Duodenal mucosa (tissue), 2 donors: Measurements from ENCODE around the gene TREML4.

Source experiments
- H3K27ac ChIP-seq: one replicate; pipeline ENCODE4 v1.7.0; 2013; ENCODE audit warnings: low read depth, low read length
- H3K27me3 ChIP-seq, 2 donors: one replicate each; pipeline ENCODE4 v1.7.0; 2013; ENCODE audit warnings: low read length in 2 of 2, control low read depth in 1 of 2; ENCODE audit not compliant: insufficient read depth in 2 of 2, control insufficient read depth in 1 of 2
- H3K36me3 ChIP-seq, 2 donors: one replicate each; pipeline ENCODE4 v1.7.0; 2013; ENCODE audit warnings: low read length in 2 of 2, control low read depth in 1 of 2; ENCODE audit not compliant: insufficient read depth in 2 of 2, control insufficient read depth in 1 of 2
- H3K4me1 ChIP-seq, 2 donors: one replicate each; pipeline ENCODE4 v1.7.0; 2013; ENCODE audit warnings: low read length in 2 of 2, control low read depth in 1 of 2; ENCODE audit not compliant: insufficient read depth in 2 of 2, control insufficient read depth in 1 of 2
- H3K4me3 ChIP-seq, 2 donors: one replicate each; pipeline ENCODE4 v1.7.0; 2013; ENCODE audit warnings: low read length in 2 of 2, low read depth in 1 of 2
- H3K9ac ChIP-seq, 2 donors: one replicate each; pipeline ENCODE4 v1.7.0; 2013; ENCODE audit warnings: low read length in 2 of 2, low read depth in 1 of 2
- H3K9me3 ChIP-seq, 2 donors: one replicate each; pipeline ENCODE4 v1.7.0; 2013; ENCODE audit warnings: low read length in 2 of 2, control low read depth in 1 of 2; ENCODE audit not compliant: control insufficient read depth in 1 of 2

The TREML4 gene

GRCh38 chr6:41201764-41202173 lies 26.4 kb upstream of the TREML4 start:
- H3K36me3 ChIP-seq = no peaks in the 10 kb centered on the region
- peaks cover 9 to 16% of the 10 kb centered on the region in 2 donors for H3K4me1 ChIP-seq
- no peaks in the 10 kb centered on the region for H3K9me3 ChIP-seq
- no peak overlapping the region for H3K9ac ChIP-seq
- H3K4me3 ChIP-seq = no peak overlapping the region
- no peaks in the 10 kb centered on the region for H3K27me3 ChIP-seq
- no peak overlapping the region for H3K27ac ChIP-seq

- H3K27me3 ChIP-seq = no peaks in the 10 kb centered on the region
- H3K4me3 ChIP-seq = no peak overlapping the region
- no peak overlapping the region for H3K9ac ChIP-seq
- H3K9me3 ChIP-seq = no peaks in the 10 kb centered on the region
- peaks cover 9 to 16% of the 10 kb centered on the region in 2 donors for H3K4me1 ChIP-seq
- no peaks in the 10 kb centered on the region for H3K36me3 ChIP-seq
- no peak overlapping the region for H3K27ac ChIP-seq
Observed at GRCh38 chr6:41204156-41204555, 24.0 kb upstream of the TREML4 start.

GRCh38 chr6:41208439-41209106 lies 19.6 kb upstream of the TREML4 start:
- Histone ChIP-seq H3K27me3 (no peaks in the 10 kb centered on the region), H3K4me3 (no peak overlapping the region), H3K9me3 (no peaks in the 10 kb centered on the region), H3K4me1 (no peaks in the 10 kb centered on the region), H3K36me3 (no peaks in the 10 kb centered on the region), H3K27ac (no peak overlapping the region), H3K9ac (no peak overlapping the region)

GRCh38 chr6:41209547-41210320 lies 18.4 kb upstream of the TREML4 start:
- H3K9me3 ChIP-seq = peaks cover 4 to 5% of the 10 kb centered on the region in 2 donors
- no peak overlapping the region for H3K9ac ChIP-seq
- no peak overlapping the region for H3K4me3 ChIP-seq
- H3K36me3 ChIP-seq = no peaks in the 10 kb centered on the region
- no peaks in the 10 kb centered on the region for H3K27me3 ChIP-seq
- no peak overlapping the region for H3K27ac ChIP-seq
- no peaks in the 10 kb centered on the region for H3K4me1 ChIP-seq

- H3K36me3 ChIP-seq = no peaks in the 10 kb centered on the region
- H3K4me1 ChIP-seq = no peaks in the 10 kb centered on the region
- H3K9ac ChIP-seq = no peak overlapping the region
- no peak overlapping the region for H3K27ac ChIP-seq
- H3K27me3 ChIP-seq = no peaks in the 10 kb centered on the region
- H3K9me3 ChIP-seq = peaks cover 6 to 15% of the 10 kb centered on the region in 2 donors
- H3K4me3 ChIP-seq = no peak overlapping the region
Observed at GRCh38 chr6:41214559-41215238, 13.4 kb upstream of the TREML4 start.

- no peaks in the 10 kb centered on the region for H3K27me3 ChIP-seq
- H3K9ac ChIP-seq = no peak overlapping the region
- no peaks in the 10 kb centered on the region for H3K36me3 ChIP-seq
- no peak overlapping the region for H3K27ac ChIP-seq
- no peaks in the 10 kb centered on the region for H3K4me1 ChIP-seq
- peaks cover 6 to 21% of the 10 kb centered on the region in 2 donors for H3K9me3 ChIP-seq
- H3K4me3 ChIP-seq = no peak overlapping the region
Observed at GRCh38 chr6:41215777-41216176, 12.4 kb upstream of the TREML4 start.

- no peak overlapping the region for H3K9ac ChIP-seq
- H3K4me1 ChIP-seq = no peaks in the 10 kb centered on the region
- H3K36me3 ChIP-seq = no peaks in the 10 kb centered on the region
- no peak overlapping the region for H3K4me3 ChIP-seq
- peaks cover 6 to 21% of the 10 kb centered on the region in 2 donors for H3K9me3 ChIP-seq
- no peaks in the 10 kb centered on the region for H3K27me3 ChIP-seq
- H3K27ac ChIP-seq = no peak overlapping the region
Observed at GRCh38 chr6:41216616-41217015, 11.5 kb upstream of the TREML4 start.

- Histone ChIP-seq H3K9ac (no peak overlapping the region), H3K27me3 (no peaks in the 10 kb centered on the region), H3K36me3 (no peaks in the 10 kb centered on the region), H3K27ac (no peak overlapping the region), H3K4me1 (no peaks in the 10 kb centered on the region), H3K9me3 (peaks cover 0 to 10% of the 10 kb centered on the region in 2 donors), H3K4me3 (no peak overlapping the region)
Observed at GRCh38 chr6:41222045-41222444, 6.1 kb upstream of the TREML4 start.

- Histone ChIP-seq H3K4me1 (no peaks in the 10 kb centered on the region), H3K27ac (no peak overlapping the region)
Observed at GRCh38 chr6:41222513-41222912, 5.6 kb upstream of the TREML4 start.

GRCh38 chr6:41224800-41225199 lies 3.3 kb upstream of the TREML4 start:
- peaks cover 0 to 6% of the 10 kb centered on the region in 2 donors for H3K9me3 ChIP-seq
- no peak overlapping the region for H3K4me3 ChIP-seq
- H3K4me1 ChIP-seq = no peaks in the 10 kb centered on the region
- H3K27me3 ChIP-seq = peaks cover 0 to 2% of the 10 kb centered on the region in 2 donors
- H3K36me3 ChIP-seq = no peaks in the 10 kb centered on the region
- no peak overlapping the region for H3K27ac ChIP-seq
- H3K9ac ChIP-seq = no peak overlapping the region

More at GRCh38 chr6:41222513-41222912, 5.6 kb upstream of the TREML4 start:
- H3K4me3 ChIP-seq = no peak overlapping the region
- no peaks in the 10 kb centered on the region for H3K36me3 ChIP-seq
- H3K9me3 ChIP-seq = peaks cover 0 to 10% of the 10 kb centered on the region in 2 donors
- no peak overlapping the region for H3K9ac ChIP-seq
- H3K27me3 ChIP-seq = no peaks in the 10 kb centered on the region
